ENCODE measurements around the gene EGFR.

GRCh38 chr7:55131142-55131929 is 112.5 kb downstream of the EGFR start:
- TF ChIP-seq CTCF (IDR thresholded peaks at IDR 0.05; ENCODE audit: insufficient read depth, low read length, poor library complexity, severe bottlenecking), result no peak
- TF ChIP-seq EZH2phosphoT487 (conservative IDR thresholded peaks at IDR 0.05; ENCODE audit: low read length), result no peak
